HG03108 (cell line): ENCODE data around the gene GPR87.
A peak's percentile ranks its signal among the peaks of the same experiment; 100 is the strongest.

ENCODE experiments used
- ATAC-seq: cut with Tn5 transposase; IDR thresholded peaks from one replicate; pipeline ENCODE4 v1.9.1; 2021; ENCODE audit warnings: moderate library complexity; ENCODE audit not compliant: unreplicated experiment

The GPR87 gene

GRCh38 chr3:151283907-151284461 lies 32.6 kb downstream of the GPR87 start:
- no peak for ATAC-seq

- ATAC-seq, result no peak
These were observed 33.2 kb downstream of the GPR87 start for GRCh38 chr3:151283387-151283786.

GRCh38 chr3:151282921-151283320 lies 33.7 kb downstream of the GPR87 start:
- ATAC-seq, result peak; percentile 59

GRCh38 chr3:151281671-151282324 lies 34.8 kb downstream of the GPR87 start:
- ATAC-seq, result no peak

- no peak for ATAC-seq
These were observed 38.4 kb downstream of the GPR87 start, which contains the start of gene P2RY14 for GRCh38 chr3:151278230-151278629. TSS of gene P2RY14 (minus strand) at chr3:151278542. CDS start at chr3:151214316, 64,226 bp downstream.

GRCh38 chr3:151276687-151277042 lies 40.0 kb downstream of the GPR87 start:
- ATAC-seq, result peak; percentile 65

GRCh38 chr3:151276038-151276686 lies 40.5 kb downstream of the GPR87 start:
- peak; percentile 7 for ATAC-seq

GRCh38 chr3:151275091-151275490 lies 41.5 kb downstream of the GPR87 start:
- no peak for ATAC-seq

- no peak for ATAC-seq
These were observed 47.0 kb downstream of the GPR87 start for GRCh38 chr3:151269631-151270030.

GRCh38 chr3:151268267-151269235 lies 48.1 kb downstream of the GPR87 start:
- ATAC-seq, result peak; percentile 47

GRCh38 chr3:151267066-151267465 lies 49.6 kb downstream of the GPR87 start:
- no peak for ATAC-seq

GRCh38 chr3:151265866-151266265 lies 50.8 kb downstream of the GPR87 start:
- peak; percentile 93 for ATAC-seq

GRCh38 chr3:151265166-151265565 lies 51.5 kb downstream of the GPR87 start:
- no peak for ATAC-seq

GRCh38 chr3:151264605-151265004 lies 52.0 kb downstream of the GPR87 start:
- ATAC-seq, result no peak

- ATAC-seq, result no peak
These were observed 53.6 kb downstream of the GPR87 start for GRCh38 chr3:151262871-151263525.

GRCh38 chr3:151259664-151260063 lies 57.0 kb downstream of the GPR87 start:
- no peak for ATAC-seq

- no peak for ATAC-seq
These were observed 59.9 kb downstream of the GPR87 start for GRCh38 chr3:151256749-151257148.

GRCh38 chr3:151248772-151249337 lies 67.8 kb downstream of the GPR87 start:
- ATAC-seq, result no peak
